ENCODE data around the gene AP3S2.
"Not testable (repeated sequence)": the region's sequence is repeated elsewhere in the genome, so short reads cannot be mapped to it uniquely, and the experiment has no call there.

The AP3S2 gene

DNA sequence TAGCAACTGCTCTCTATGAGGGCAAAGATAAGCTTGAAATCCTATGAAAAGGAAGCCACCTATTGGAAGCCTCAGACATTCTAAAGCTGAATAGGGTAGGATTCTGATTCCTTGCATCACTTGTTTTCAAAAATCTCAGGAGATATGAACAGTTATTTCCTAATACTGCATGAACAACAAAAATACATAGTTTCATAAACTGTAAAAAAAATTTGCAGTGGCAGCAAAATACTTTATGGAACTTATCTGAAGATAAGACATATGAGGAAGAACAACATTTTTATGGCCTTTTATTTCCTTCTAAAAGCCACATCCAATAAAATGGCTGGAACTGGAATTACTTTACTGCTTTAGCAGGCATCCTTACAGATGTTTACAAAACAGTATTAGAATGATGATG, 29.9 kb downstream of the AP3S2 start:
- no peak for DNase-seq

DNA sequence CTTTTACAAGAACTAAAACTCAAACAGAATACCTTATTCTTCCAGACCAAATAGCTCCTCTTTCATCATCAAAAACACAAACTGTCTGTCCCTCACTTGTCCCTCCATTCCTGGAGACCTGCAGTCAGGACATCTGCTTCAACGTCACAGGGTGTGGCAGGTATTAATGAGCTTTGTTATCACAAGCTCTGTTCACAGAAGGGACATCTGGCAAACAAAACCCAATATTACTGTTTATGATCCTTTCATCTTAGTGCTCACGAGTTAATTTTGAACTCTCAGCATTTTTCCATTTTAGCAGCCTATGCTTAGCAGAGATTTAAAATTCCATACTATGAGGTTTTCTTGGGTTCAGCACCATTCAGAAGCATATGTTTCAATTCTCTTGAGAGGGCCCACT, 32.9 kb downstream of the AP3S2 start:
- no peak for DNase-seq

DNA sequence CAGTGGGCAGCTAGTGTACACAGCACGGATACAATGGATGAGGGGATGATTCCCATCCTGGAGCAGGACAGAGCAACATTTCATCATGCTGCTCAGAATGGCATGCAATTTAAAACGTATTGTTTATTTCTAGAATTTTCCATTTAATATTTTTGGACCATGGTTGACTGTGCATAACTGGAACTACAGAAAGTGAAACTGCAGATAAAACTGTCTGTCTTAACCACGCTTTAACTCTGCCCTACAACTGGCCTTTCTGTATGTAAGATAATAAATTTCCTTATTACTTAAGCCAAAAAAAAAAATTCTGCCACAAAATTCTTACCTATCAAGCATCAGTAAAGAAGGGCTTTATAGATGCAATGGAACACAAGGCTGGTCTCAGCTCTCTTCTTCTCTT, 33.4 kb downstream of the AP3S2 start:
- DNase-seq = no peak

- DNase-seq = no peak
Measured at GRCh38 chr15:89858661-89859458, 34.9 kb downstream of the AP3S2 start.

DNA sequence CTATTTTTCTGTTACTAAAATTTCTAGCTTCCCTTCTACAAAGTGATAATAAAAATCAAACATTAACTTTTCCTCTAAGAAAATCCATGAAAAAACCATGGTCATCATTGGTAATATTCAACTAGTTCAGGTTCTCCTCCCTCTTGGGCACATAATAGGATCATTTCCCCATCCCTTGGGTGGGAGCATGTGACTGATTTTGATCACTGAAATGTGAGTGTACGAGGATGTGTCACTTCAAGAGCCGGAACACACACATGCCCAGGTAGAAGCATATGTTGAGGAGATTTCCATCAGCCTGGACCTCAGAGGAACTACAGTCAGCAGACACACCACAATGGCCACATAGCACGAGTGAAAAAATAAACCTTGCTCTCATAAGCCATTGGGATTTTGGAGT, 36.1 kb downstream of the AP3S2 start:
- no peak for DNase-seq

- no peak for DNase-seq
Measured at GRCh38 chr15:89855948-89856347, 37.8 kb downstream of the AP3S2 start.

DNA sequence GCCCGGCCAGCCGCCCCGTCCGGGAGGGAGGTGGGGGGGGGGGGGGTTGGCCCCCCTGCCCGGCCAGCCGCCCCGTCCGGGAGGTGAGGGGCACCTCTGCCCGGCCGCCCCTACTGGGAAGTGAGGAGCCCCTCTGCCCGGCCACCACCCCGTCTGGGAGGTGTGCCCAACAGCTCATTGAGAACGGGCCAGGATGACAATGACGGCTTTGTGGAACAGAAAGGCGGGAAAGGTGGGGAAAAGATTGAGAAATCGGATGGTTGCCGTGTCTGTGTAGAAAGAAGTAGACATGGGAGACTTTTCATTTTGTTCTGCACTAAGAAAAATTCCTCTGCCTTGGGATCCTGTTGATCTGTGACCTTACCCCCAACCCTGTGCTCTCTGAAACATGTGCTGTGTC, 38.9 kb downstream of the AP3S2 start:
- DNase-seq = not testable (repeated sequence)

DNA sequence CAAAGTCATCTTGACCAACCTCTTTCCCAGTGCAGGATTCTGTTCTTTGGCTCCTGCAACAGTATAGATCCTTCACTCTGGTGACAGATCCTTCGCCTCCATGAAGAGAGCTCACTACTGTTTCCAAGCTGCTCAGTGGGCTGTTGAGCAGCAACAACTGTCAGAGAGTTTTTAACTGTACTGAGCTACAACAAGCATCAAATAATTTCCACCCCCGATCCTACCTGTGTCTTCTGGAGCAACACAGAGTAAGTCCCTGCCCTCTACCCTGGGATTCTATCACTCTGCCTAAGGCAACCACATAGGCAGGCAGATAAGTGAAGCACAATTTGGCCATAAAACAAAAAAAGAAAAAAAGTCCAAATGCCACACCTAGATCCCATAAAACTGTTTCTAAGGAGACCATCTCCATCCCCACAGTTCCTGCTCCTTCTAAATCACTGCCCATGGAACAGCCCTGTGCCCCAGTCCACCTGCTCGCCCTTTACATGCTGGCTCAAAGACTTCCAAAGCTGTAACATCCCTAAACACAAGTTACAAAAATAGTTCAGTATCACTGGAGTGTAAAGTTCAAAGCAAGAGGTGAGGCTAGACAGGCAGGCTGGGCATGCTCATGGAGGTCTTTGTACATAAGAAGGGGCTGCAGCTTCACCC, 41.3 kb downstream of the AP3S2 start:
- DNase-seq = no peak

GRCh38 chr15:89851673-89852341, 42.0 kb downstream of the AP3S2 start:
- DNase-seq = no peak

DNA sequence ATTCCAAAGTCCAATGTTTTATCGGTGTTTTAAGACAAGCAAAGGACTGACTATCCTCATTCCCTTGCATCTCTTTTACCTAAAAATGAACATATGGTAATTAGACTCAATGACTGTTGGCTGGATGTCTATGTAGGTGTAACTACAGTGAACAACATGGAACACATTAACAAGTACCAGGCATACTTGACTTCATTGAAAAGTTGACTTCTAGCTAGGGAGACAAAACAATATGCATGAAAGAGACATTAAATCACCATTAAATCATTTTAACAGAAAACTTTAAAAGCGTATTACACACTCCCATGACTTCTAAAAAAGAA, 44.9 kb downstream of the AP3S2 start:
- no peak for DNase-seq

DNA sequence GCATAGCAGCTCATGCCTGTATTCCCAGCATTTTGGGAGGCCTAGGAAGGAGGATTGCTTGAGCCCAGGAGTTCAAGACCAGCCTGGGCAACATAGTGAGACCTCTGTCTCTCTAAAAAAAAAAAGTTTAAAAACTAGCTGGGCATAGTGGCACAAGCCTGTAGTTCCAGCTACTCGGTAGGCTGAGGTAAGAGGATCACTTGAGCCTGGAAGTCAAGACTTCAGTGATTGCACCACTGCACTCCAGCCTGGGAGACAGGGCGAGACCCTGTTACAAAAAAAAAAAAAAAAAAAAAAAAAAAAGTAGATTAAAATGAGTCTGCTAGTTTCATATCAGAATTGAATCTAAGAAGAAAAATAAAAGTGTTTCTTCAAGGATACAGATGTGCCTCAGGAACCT, 46.7 kb downstream of the AP3S2 start:
- no peak for DNase-seq

GRCh38 chr15:89845305-89845893, 48.4 kb downstream of the AP3S2 start:
- DNase-seq = no peak

DNA sequence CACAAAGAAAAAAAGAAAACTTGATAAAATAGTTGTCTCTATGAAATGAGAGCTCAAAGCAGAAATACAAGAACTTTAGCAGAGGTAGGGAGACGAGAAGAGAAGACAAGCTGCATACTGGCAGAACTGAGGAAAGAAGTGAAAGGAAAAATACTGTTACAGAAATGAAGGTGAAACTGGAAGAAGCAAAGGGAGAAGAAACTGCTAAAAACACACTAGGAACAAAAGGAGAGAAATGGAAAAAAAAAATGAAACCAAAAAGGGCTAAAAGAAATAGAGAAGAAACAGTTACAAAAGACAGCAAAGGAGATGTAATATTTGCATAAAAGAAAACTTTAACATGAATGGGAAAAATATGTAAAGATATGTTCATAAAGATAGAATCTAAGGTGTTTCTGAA, 51.8 kb downstream of the AP3S2 start:
- no peak for DNase-seq

- DNase-seq = no peak
Measured at GRCh38 chr15:89841306-89841705, 52.5 kb downstream of the AP3S2 start.

DNA sequence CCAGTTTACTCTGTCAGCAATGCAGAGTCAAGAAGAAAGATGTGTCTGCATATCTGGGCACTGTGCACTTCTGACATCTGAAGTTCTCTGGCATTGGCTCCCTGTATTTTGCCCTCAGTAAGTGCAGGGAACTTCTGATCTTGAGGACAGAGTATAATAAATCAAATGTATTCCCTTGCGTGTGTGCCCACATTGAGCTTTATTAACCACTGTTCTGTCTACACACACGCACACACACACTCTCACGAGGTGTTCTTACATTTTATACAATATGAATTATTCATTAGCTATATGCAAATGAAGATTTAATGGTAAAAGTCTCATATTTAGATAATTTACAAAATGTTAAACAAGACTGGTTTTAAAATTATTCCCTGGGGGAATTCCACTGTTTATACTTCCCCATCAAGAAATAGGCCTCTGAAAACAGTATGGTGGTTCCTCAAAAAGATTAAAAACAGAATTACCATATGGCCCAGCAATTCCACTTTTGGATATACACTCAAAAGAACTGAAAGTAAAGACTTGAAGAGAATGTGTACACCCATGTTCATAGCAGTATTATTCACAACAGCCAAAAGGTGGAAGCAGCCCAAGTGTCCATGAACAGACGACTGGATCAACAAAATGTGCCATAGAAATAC, 54.5 kb downstream of the AP3S2 start:
- DNase-seq = no peak

- no peak for DNase-seq
Measured at GRCh38 chr15:89837830-89838178, 56.0 kb downstream of the AP3S2 start.

- no peak for DNase-seq
Measured at GRCh38 chr15:89837134-89837829, 56.5 kb downstream of the AP3S2 start.

- no peak for DNase-seq
Measured at GRCh38 chr15:89836267-89837133, 57.3 kb downstream of the AP3S2 start.

DNA sequence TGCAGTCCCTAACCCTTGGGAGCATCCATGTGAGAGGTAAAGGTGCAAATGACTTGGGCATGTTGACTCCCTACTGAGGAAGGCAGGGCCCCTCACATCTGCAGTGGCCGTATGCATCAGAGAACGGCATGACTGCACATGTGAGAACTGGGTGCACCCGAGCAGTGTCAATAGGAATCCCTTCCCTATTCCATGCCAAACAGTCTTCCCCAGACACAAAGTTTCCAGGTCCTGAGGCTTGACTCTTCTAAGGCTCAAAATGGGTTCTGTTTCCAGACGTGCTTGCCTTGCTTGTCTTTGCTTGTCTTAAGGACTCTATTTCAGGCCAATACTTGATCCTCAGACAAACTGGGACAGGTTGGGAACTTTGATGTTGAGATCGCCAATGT, 58.6 kb downstream of the AP3S2 start:
- DNase-seq = no peak

DNA sequence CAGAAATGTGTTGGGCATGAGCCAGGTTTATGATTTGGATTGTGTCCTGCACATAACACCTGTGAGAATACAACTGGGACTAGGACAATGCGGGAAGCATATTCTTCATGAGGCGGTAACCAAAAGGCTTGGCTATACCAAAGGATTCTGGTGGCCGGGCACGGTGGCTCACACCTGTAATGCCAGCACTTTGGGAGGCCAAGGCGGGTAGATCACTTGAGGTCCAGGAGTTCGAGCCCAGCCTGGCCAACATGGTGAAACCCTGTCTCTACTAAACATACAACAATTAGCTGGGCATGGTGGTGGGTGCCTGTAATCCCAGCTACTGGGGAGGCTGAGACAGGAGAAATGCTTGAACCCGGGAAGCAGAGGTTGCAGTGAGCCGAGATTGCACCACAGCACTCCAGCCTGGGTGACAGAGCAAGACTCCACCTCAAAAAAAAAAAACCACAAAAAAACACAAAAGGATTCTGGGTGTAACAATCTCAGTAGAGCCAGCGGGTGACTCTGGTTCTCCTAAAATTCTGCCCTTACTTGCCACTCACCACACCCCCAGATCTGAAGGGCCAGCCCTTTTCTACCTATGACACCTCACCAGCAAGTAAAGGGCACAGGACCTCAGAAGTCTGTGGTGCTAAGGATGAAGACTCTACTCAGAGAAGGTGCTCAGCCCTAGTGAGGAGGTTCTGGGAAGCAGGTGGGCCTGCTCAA, 59.2 kb downstream of the AP3S2 start:
- DNase-seq = not testable (repeated sequence)

- DNase-seq = no peak
Measured at GRCh38 chr15:89833966-89834365, 59.8 kb downstream of the AP3S2 start.
